Fibroblast of pulmonary artery (primary cell): ENCODE measurements around the gene PIR.
A peak's percentile ranks its signal among the peaks of the same experiment; 100 is the strongest.

Experiments used
- DNase-seq: peaks from one replicate; pipeline ENCODE4 v3.0.0-alpha.2; 2010; ENCODE audit warnings: low read depth
- H3K4me3 ChIP-seq: replicated peaks from 2 replicates; pipeline ENCODE4 v1.5.1; 2011; ENCODE audit warnings: low read depth, mild to moderate bottlenecking, control low read depth, low read length, moderate library complexity
- CTCF ChIP-seq: IDR thresholded peaks from 2 replicates; pipeline ENCODE4 v1.5.1; 2011; ENCODE audit warnings: mild to moderate bottlenecking, control low read depth, low read length, inconsistent platforms; ENCODE audit errors: missing control alignments

PIR gene

GRCh38 chrX:15505101-15505500 lies 12.0 kb upstream of the PIR start:
- TF ChIP-seq CTCF = no peak
- DNase-seq = no peak
- no peak overlapping the region for H3K4me3 ChIP-seq

- no peak for DNase-seq
- TF ChIP-seq CTCF = no peak
- no peak overlapping the region for H3K4me3 ChIP-seq
Measured at GRCh38 chrX:15504661-15505060, 11.5 kb upstream of the PIR start.

- no peak for DNase-seq
- no peak for TF ChIP-seq CTCF
- H3K4me3 ChIP-seq = no peak overlapping the region
Measured at GRCh38 chrX:15501506-15501905, 8.4 kb upstream of the PIR start.

GRCh38 chrX:15500497-15500966 lies 7.4 kb upstream of the PIR start, which contains the start of gene BMX:
BMX (plus strand) TSS chrX:15500807; CDS start chrX:15508354, 7,547 bp downstream.
- peak; percentile 89 for DNase-seq
- no peak within 1 kb of the TSS for H3K4me3 ChIP-seq
- no peak for TF ChIP-seq CTCF

GRCh38 chrX:15499976-15500375 lies 6.8 kb upstream of the PIR start:
- H3K4me3 ChIP-seq = no peak overlapping the region
- DNase-seq = no peak
- no peak for TF ChIP-seq CTCF

GRCh38 chrX:15498741-15499140 lies 5.6 kb upstream of the PIR start:
- no peak overlapping the region for H3K4me3 ChIP-seq
- DNase-seq = no peak
- no peak for TF ChIP-seq CTCF

- DNase-seq = peak; percentile 76
- peak; percentile 64 for TF ChIP-seq CTCF
- H3K4me3 ChIP-seq = no peak overlapping the region
Measured at GRCh38 chrX:15497865-15498264, 4.7 kb upstream of the PIR start.
